ENCODE measurements around the gene HOXB6.

HOXB6 gene

GRCh38 chr17:48631693-48632578 is 27.1 kb upstream of the HOXB6 start:
- TF ChIP-seq CTCF (IDR thresholded peaks at IDR 0.05): no peak

GRCh38 chr17:48630925-48631692 is 26.3 kb upstream of the HOXB6 start:
- no peak for TF ChIP-seq CTCF (IDR thresholded peaks at IDR 0.05)

GRCh38 chr17:48630009-48630924 is 25.5 kb upstream of the HOXB6 start:
- TF ChIP-seq CTCF (IDR thresholded peaks at IDR 0.05): no peak

- TF ChIP-seq CTCF (IDR thresholded peaks at IDR 0.05): no peak
Observed at GRCh38 chr17:48629411-48629759, 24.6 kb upstream of the HOXB6 start.

GRCh38 chr17:48628649-48629410 is 24.0 kb upstream of the HOXB6 start:
- TF ChIP-seq CTCF (IDR thresholded peaks at IDR 0.05): no peak

- TF ChIP-seq CTCF (IDR thresholded peaks at IDR 0.05): no peak
Observed at GRCh38 chr17:48627623-48628521, 23.1 kb upstream of the HOXB6 start.

All from LNCAP (cell line).